ENCODE results near the gene TTC31.
A peak's percentile ranks its signal among the peaks of the same experiment; 100 is the strongest.

Gene TTC31

GRCh38 chr2:74471332-74472065 lies 11.4 kb upstream of the TTC31 start:
- no peak for DNase-seq (ENCODE audit: extremely low read depth, low read depth)
- no peak for TF ChIP-seq CTCF (IDR thresholded peaks at IDR 0.05; ENCODE audit: low read depth, low read length)

- DNase-seq (ENCODE audit: extremely low read depth, low read depth): peak; percentile 75
- TF ChIP-seq CTCF (IDR thresholded peaks at IDR 0.05; ENCODE audit: low read depth, low read length): no peak
These were observed 10.6 kb upstream of the TTC31 start, which contains the start of gene MRPL53 for GRCh38 chr2:74472086-74472944. TSS of gene MRPL53 (minus strand) at chr2:74472680. CDS start at chr2:74472660, 20 bp downstream.

- TF ChIP-seq CTCF (IDR thresholded peaks at IDR 0.05; ENCODE audit: low read depth, low read length): no peak
- DNase-seq (ENCODE audit: extremely low read depth, low read depth): no peak
These were observed 10.0 kb upstream of the TTC31 start for GRCh38 chr2:74472945-74473258.

- no peak for TF ChIP-seq CTCF (IDR thresholded peaks at IDR 0.05; ENCODE audit: low read depth, low read length)
- DNase-seq (ENCODE audit: extremely low read depth, low read depth): no peak
These were observed 8.4 kb upstream of the TTC31 start for GRCh38 chr2:74474481-74474880.

GRCh38 chr2:74474899-74475298 lies 8.0 kb upstream of the TTC31 start:
- DNase-seq (ENCODE audit: extremely low read depth, low read depth): no peak
- no peak; the same call in 1 of the 2 replicates for TF ChIP-seq CTCF (IDR thresholded peaks at IDR 0.05; ENCODE audit: low read depth, low read length)

GRCh38 chr2:74481431-74481830 lies 1.4 kb upstream of the TTC31 start:
- DNase-seq (ENCODE audit: extremely low read depth, low read depth): no peak
- no peak for TF ChIP-seq CTCF (IDR thresholded peaks at IDR 0.05; ENCODE audit: low read depth, low read length)

Data from AG09319 (cell line).